Measurements from ENCODE around the gene MTCH1.

GRCh38 chr6:36955136-36955535 lies 30.9 kb downstream of the MTCH1 start:
- TF ChIP-seq CEBPB (IDR thresholded peaks at IDR 0.05): no peak
- no peak for TF ChIP-seq EGR1 (IDR thresholded peaks at IDR 0.05)
- TF ChIP-seq CREB1 (IDR thresholded peaks at IDR 0.05; ENCODE audit: low read depth): no peak
- no peak for TF ChIP-seq TEAD4 (IDR thresholded peaks at IDR 0.05)
- no peak for TF ChIP-seq MAX (IDR thresholded peaks at IDR 0.05)
- no peak for TF ChIP-seq RAD21 (IDR thresholded peaks at IDR 0.05; ENCODE audit: low read depth)
- no peak for TF ChIP-seq REST (IDR thresholded peaks at IDR 0.05; ENCODE audit: low read depth)
- TF ChIP-seq EP300 (IDR thresholded peaks at IDR 0.05; ENCODE audit: borderline replicate concordance): no peak
- TF ChIP-seq TAF1 (IDR thresholded peaks at IDR 0.05; ENCODE audit: low read depth): no peak
- no peak for TF ChIP-seq YY1 (IDR thresholded peaks at IDR 0.05; ENCODE audit: low read depth)
- no peak for TF ChIP-seq USF1 (IDR thresholded peaks at IDR 0.05)
